H1 (cell line): ENCODE measurements around the gene TLNRD1. TPM values are rescaled to one million over a fixed set of nuclear protein-coding genes. Genes with fewer than 3 reads are reported as not detected.

Experiments used
- CTCF ChIP-seq, 3 experiments: IDR thresholded peaks; 1 replicate in 2 of 3; 2 replicates in 1 of 3; pipeline versions ENCODE4 v1.5.1 to v1.6.1; 2011; ENCODE audit warnings: low read length in 3 of 3, mild to moderate bottlenecking in 3 of 3, inconsistent platforms in 2 of 3, low read depth in 1 of 3, moderate library complexity in 1 of 3; ENCODE audit not compliant: insufficient read depth in 1 of 3; ENCODE audit errors: control extremely low read depth in 1 of 3
- polyA plus RNA-seq, 7 experiments: library from polyadenylated mRNA; depleted of rRNA in 3 of 7; stranded (reverse) in 5 of 7; unstranded in 2 of 7; fragments of >200 nt in 5 of 7; fragments of 200-250 nt in 2 of 7; gene quantifications; 1 replicate in 5 of 7; 2 replicates in 1 of 7; 4 replicates in 1 of 7; pipeline versions ENCODE4 v1.2.1 to v1.2.3, GENCODE V29; 2011 to 2013; ENCODE audit warnings: missing spikeins in 2 of 7, mixed read lengths in 2 of 7
- total RNA-seq: library from RNA; stranded (reverse); fragmentation: NEBNext Ultra II Directional; extraction: Animal tissue kit (Norgen Biotek cat#: 25700); gene quantifications from 2 replicates; pipeline ENCODE4 v1.2.1, GENCODE V29; 2021

Gene TLNRD1
- total and polyA plus RNA-seq, 2 of the 8 experiments (the other 6 are each of a cell fraction or from before 2014, with no cell fraction given) = 12.2 to 20.5 TPM

- peak in 1 of 3 experiments; percentile 27; a peak in 1 of 4 replicates for TF ChIP-seq CTCF (IDR thresholded peaks at IDR 0.05; ENCODE audit: control extremely low read depth in 1 of 3, insufficient read depth in 1 of 3, low read depth in 1 of 3, low read length in 3 of 3)
Measured at GRCh38 chr15:81002331-81003096, 1.8 kb downstream of the TLNRD1 start (continued).
